Astrocyte of the spinal cord (primary cell): ENCODE data around the gene IFIT1.

Experiments
- DNase-seq: peaks from one replicate; pipeline ENCODE4 v3.0.0; 2011; ENCODE audit warnings: low read depth, low spot score
- H3K4me3 ChIP-seq: 2 replicates; pipeline ENCODE4 v1.5.1; 2011; ENCODE audit warnings: low read depth, mild to moderate bottlenecking, low read length, moderate library complexity
- in situ Hi-C: cut with HindIII; loops from 2 replicates; pipeline ENCODE4 v1.10.0; 2017; ENCODE audit warnings: low sequenced_read_pairs
- TF ChIP-seq, protein P1 (sequence below): IDR thresholded peaks from 2 replicates; pipeline ENCODE4 v1.5.1; 2012; ENCODE audit warnings: low read depth, mild to moderate bottlenecking, low read length, inconsistent platforms

The IFIT1 gene

DNA sequence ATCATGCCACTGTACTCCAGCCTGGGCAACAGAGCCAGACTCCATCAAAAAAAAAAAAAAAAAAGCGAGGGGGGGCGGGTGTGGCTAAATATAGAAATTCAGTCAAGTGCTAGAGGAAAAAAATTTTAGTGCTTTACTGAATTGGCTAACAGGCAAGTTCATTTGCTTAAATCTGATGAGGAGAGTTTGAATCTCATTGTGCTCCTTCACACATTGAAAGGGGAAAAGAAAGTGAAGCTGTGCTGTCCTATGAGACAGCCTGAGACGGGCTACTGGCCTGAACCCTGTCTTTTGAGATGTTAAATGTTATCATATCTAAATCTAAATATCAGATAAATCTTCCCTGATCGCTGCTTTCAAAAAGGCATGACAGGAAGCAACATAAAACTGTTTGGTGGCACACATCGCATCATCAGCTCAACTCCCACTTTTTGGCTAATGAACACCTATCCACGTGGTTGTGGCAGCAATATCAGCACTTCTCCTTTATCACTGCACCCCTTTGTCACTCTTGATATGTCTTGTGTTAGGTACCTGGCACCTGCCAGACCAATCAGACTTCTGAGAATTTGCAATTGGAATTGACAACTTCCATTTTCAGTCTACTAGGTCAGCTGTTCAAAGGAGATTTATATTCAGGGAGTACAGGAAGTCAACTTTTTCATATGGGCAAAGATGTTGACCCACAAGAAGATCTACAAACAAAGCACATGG is 28.5 kb upstream of the IFIT1 start:
- in situ Hi-C loops = no loop called here
- TF ChIP-seq, protein P1, sequence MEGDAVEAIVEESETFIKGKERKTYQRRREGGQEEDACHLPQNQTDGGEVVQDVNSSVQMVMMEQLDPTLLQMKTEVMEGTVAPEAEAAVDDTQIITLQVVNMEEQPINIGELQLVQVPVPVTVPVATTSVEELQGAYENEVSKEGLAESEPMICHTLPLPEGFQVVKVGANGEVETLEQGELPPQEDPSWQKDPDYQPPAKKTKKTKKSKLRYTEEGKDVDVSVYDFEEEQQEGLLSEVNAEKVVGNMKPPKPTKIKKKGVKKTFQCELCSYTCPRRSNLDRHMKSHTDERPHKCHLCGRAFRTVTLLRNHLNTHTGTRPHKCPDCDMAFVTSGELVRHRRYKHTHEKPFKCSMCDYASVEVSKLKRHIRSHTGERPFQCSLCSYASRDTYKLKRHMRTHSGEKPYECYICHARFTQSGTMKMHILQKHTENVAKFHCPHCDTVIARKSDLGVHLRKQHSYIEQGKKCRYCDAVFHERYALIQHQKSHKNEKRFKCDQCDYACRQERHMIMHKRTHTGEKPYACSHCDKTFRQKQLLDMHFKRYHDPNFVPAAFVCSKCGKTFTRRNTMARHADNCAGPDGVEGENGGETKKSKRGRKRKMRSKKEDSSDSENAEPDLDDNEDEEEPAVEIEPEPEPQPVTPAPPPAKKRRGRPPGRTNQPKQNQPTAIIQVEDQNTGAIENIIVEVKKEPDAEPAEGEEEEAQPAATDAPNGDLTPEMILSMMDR = no peak
- no peak for DNase-seq
- H3K4me3 ChIP-seq = no peak overlapping the region

DNA sequence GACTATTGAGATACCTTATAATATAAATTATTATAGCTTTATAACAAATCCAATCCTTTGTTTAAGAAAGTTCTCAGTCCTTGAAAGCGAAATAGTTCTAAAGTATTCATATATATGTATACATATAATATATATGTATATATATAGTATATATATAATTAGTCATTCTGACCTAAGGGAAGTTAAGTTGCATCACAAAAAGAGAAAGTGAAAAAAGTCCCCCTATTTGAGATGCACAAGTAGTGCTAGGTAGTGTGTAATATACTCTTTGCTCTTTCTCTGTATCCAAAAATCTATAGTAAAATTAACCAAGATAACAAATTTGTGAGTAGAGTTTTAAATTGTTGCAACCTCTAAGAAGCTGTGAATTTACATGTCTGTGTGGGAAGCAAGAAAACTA is 27.9 kb upstream of the IFIT1 start:
- in situ Hi-C loops = no loop called here
- no peak for DNase-seq
- H3K4me3 ChIP-seq = no peak overlapping the region
- TF ChIP-seq, protein P1 = no peak

DNA sequence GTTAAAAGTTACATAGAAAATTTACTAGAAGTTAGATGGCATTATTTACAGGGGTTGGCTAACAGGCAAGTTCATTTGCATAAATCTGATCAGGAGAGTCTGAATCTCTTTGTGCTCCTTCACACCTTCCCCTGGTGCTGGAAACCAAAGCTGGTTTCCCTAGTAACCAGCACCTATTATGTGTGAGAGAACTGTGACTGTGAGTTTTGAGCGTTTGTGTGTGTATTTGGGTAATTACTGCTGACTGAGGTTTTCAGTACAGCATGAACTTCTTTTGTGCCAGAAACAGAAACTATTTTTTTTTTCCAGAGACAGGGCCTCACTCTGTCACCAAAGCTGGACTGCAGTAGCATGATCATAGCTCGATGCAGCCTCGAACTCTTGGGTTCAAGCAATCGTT is 24.9 kb upstream of the IFIT1 start:
- H3K4me3 ChIP-seq = no peak overlapping the region
- TF ChIP-seq, protein P1 = no peak
- DNase-seq = peak; percentile 8
- in situ Hi-C loops = no loop called here

DNA sequence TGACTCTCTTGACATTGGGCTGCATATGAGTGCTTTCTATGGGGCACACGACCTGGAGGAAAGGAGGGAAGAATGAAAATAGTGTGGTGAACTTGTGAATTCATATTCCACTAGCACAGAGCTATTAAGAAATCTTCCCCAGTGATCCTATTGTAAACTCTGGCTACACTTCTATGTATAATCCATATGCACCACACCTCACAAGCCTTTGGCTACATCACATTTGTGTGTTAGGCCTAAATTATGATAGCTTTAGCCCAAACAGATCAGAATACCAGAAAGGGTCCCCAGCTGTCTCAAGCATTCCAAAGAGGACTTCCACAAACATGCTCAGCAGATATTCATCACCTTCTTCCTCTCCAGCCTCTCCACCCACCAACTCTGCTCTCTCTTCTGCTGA is 24.3 kb upstream of the IFIT1 start:
- no peak for DNase-seq
- no peak overlapping the region for H3K4me3 ChIP-seq
- in situ Hi-C loops = no loop called here
- TF ChIP-seq, protein P1 = no peak

DNA sequence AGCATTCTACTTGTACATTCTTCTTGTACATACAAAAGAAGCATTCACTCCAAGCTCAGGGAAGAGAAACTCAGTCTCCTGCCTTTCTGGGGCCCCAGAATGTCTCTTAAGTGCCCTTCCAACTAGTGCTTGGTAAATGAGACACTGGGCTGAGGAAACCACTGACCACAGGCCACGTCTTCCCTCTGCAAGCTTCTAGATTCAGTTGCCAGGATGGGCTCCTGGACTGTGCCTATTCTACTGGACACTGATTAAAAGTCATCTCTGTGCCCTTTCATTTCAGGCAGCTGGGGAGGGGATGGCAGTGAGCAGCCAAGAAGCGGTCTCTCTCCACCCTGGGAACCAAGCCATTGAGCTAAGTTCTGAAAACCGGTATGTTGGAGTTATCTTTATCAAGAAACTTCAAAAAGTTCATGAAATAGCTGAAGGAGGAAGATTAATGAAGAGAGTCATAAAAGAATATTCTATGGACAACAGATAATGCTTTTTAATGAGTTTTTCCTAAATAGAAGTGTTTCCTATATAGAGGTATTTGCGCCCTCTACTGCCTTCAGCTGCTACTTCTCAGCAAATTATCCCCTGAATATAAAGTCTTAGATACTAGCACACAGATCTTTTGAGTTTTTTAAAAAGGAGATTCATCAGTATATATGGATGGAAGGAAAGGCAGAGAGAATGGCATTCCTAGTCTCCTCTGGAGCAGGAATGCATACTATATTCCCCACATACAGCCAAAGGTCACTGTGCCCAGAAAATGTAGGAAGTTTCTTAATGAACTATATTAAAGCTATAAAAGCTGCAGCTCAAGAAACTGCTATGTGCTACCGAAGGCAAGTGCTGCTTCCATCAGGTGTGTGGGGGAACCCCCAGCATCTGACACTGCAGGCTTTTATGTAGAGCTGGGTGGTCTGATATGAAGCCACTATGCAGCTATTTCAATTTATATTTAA is 23.0 kb upstream of the IFIT1 start:
- in situ Hi-C loops = no loop called here
- no peak overlapping the region for H3K4me3 ChIP-seq
- DNase-seq = peak; percentile 68
- TF ChIP-seq, protein P1 = peak; percentile 63

DNA sequence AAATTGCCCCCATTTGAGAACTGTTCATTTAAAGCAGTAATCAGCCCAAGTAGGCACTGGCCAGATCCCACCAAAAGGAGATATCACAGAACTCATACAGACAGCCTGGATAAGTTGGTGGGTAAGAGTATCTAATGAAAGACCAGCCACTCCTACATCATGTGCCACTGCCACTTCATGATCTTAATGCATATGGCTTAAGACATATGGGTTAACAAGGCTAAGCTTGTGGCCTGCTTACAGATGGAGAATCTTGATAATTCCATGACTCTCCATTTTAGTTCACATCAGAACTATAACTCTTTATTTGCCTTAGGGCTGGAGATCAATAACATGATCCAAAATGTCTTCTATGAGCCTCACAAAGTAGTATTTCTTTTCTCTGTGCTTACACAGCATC is 21.3 kb upstream of the IFIT1 start:
- no peak overlapping the region for H3K4me3 ChIP-seq
- in situ Hi-C loops = no loop called here
- TF ChIP-seq, protein P1 = no peak
- DNase-seq = no peak
